Activated B cell treated with CpG ODN at 0.5 μM for 24 hours (primary cell): ENCODE measurements around the gene LGR5. TPM values are rescaled to one million over a fixed set of nuclear protein-coding genes. Genes with fewer than 3 reads are reported as not detected.

Source experiments
- ATAC-seq: fragments of 200-7000 bp; cut with Tn5 transposase; one replicate; pipeline ENCODE4 v1.10.0; 2021; ENCODE audit warnings: low read depth, mild to moderate bottlenecking, moderate library complexity
- CTCF ChIA-PET: fragments of 350-600 bp; sonication (Branson Sonifier 250); formaldehyde crosslinking; loops from one replicate; lab custom pipeline; 2021; ENCODE audit warnings: antibody characterized with exemption; lab: Charles Lee
- POLR2A ChIA-PET: fragments of 350-600 bp; sonication (Branson Sonifier 250); formaldehyde crosslinking; loops from one replicate; lab custom pipeline; 2021; ENCODE audit warnings: antibody characterized with exemption; lab: Charles Lee
- DNase-seq: peaks from one replicate; pipeline ENCODE4 v3.0.0; 2022
- H3K27ac Mint-ChIP-seq: one replicate; pipeline ENCODE4 v1.8.0; 2020; ENCODE audit warnings: mixed read lengths
- H3K27me3 Mint-ChIP-seq: one replicate; pipeline ENCODE4 v1.8.0; 2021; ENCODE audit warnings: mixed read lengths
- H3K36me3 Mint-ChIP-seq: one replicate; pipeline ENCODE4 v1.8.0; 2021; ENCODE audit warnings: low read depth, mixed read lengths
- H3K4me1 Mint-ChIP-seq: one replicate; pipeline ENCODE4 v1.8.0; 2021; ENCODE audit warnings: mixed read lengths
- H3K4me3 Mint-ChIP-seq: one replicate; pipeline ENCODE4 v1.8.0; 2020; ENCODE audit warnings: mild to moderate bottlenecking, mixed read lengths
- H3K9me3 Mint-ChIP-seq: one replicate; pipeline ENCODE4 v1.8.0; 2020; ENCODE audit warnings: mixed read lengths
- intact Hi-C: fragments of 100-400 bp; cut with micrococcal nuclease; formaldehyde crosslinking; loops from one replicate; pipeline ENCODE4 v1.15.1; 2024
- total RNA-seq: library from RNA; stranded (reverse); gene quantifications from 2 replicates; pipeline ENCODE4 v1.2.3, GENCODE V29; 2022
- TF ChIP-seq, protein P1 (sequence below): fragments of 200-600 bp; IDR thresholded peaks from one replicate; pipeline ENCODE4 v1.8.0; 2022; ENCODE audit warnings: antibody characterized with exemption, mild to moderate bottlenecking

LGR5 gene
- total RNA-seq, 1 donor from 2014 or later: not detected

DNA sequence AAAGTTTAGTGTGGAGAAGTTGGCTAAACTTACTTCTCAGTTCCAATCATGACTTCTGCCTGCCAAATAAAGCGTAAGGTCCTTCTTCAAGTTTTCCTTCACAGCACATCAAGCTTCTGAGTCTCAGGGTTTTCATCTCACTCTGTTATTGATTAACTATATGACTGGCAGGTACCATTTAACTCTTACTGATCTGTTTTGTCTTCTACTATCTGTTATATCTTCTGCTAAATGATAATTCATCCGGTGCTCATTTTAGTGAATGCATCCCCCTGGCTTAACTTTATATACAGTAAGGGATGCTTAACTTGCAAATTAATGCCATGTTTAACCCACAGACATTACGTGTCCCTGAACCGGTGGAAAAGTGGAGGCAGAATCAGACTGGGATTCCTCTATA is 20.7 kb downstream of the LGR5 start:
- CTCF ChIA-PET: no interaction called here
- peaks cover 1% of the 10 kb centered on the region for H3K27me3 Mint-ChIP-seq
- POLR2A ChIA-PET: no interaction called here
- H3K4me1 Mint-ChIP-seq: no peaks in the 10 kb centered on the region
- H3K27ac Mint-ChIP-seq: no peak overlapping the region
- DNase-seq (no peak), ATAC-seq (no peak)
- TF ChIP-seq, protein P1, sequence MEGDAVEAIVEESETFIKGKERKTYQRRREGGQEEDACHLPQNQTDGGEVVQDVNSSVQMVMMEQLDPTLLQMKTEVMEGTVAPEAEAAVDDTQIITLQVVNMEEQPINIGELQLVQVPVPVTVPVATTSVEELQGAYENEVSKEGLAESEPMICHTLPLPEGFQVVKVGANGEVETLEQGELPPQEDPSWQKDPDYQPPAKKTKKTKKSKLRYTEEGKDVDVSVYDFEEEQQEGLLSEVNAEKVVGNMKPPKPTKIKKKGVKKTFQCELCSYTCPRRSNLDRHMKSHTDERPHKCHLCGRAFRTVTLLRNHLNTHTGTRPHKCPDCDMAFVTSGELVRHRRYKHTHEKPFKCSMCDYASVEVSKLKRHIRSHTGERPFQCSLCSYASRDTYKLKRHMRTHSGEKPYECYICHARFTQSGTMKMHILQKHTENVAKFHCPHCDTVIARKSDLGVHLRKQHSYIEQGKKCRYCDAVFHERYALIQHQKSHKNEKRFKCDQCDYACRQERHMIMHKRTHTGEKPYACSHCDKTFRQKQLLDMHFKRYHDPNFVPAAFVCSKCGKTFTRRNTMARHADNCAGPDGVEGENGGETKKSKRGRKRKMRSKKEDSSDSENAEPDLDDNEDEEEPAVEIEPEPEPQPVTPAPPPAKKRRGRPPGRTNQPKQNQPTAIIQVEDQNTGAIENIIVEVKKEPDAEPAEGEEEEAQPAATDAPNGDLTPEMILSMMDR: no peak
- intact Hi-C loops: no loop called here
- no peak overlapping the region for H3K4me3 Mint-ChIP-seq
- H3K9me3 Mint-ChIP-seq: no peaks in the 10 kb centered on the region
- H3K36me3 Mint-ChIP-seq: no peaks in the 10 kb centered on the region

DNA sequence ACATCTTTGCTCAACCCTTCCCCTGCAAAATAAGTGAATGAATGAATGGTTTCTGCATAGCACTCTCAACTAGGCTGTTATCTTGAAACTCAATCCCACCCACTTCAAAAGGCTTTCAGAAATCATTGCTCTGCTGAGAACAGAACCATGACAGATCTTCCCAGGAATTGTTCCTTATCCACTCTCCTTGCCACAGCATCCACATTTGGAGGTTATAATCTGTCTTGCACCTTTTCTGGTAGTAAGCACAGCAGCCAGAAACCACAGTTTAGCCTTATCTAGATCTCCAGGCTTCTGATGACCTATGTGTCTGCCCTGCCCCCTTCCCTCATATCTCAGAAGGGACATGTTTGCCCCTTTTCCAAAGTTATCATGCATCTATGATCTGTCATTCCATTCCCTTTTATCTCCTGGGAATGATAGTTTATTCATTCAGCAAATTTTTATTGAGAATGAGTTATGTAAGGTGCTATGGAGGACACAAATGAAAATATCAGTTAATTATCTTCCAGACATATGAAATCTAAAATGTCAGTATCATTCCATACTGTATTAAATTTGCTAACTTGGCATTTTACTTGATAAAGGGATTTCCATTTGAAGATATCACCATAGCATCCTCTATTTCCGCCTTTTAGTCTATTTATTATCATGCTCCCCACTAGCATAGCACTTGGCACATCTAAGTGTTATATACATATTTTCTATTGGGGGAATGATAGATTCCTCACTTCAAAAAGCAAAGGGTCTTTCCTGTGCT is 21.4 kb downstream of the LGR5 start:
- H3K27me3 Mint-ChIP-seq: peaks cover 1% of the 10 kb centered on the region
- TF ChIP-seq, protein P1: no peak
- no peaks in the 10 kb centered on the region for H3K9me3 Mint-ChIP-seq
- H3K27ac Mint-ChIP-seq: no peak overlapping the region
- no peak for DNase-seq
- no peak for ATAC-seq
- H3K36me3 Mint-ChIP-seq: no peaks in the 10 kb centered on the region
- intact Hi-C loops: no loop called here
- H3K4me1 Mint-ChIP-seq: no peaks in the 10 kb centered on the region
- ChIA-PET CTCF (no interaction called here), POLR2A (no interaction called here)
- H3K4me3 Mint-ChIP-seq: no peak overlapping the region

DNA sequence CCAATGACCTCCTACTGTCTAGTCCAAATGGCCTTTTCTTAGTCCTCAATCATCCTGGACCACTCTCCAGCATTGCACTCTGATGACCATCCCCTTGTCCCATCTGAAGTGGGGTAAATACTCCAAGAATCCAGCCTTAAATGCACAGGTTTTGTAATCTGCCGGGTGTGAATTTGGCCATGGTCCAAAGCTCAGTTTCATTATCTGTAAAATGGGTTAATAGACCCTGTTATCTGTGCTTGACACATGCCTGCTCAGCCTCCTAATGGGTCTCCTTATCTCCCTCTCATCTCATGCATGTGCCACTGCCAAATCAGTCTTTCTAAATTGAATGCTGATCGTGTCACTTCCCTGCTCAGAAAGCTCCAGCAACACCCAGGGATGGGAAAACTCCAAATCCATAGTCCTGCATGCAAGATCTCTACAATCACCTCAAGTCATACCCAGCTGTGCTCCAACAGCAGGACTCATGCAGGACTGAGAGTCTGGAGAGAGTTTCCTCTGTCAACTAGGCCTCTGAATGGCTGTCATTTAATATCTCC is 22.3 kb downstream of the LGR5 start:
- DNase-seq (no peak), ATAC-seq (no peak)
- no peaks in the 10 kb centered on the region for H3K4me1 Mint-ChIP-seq
- POLR2A ChIA-PET: no interaction called here
- intact Hi-C loops: no loop called here
- no peak overlapping the region for H3K4me3 Mint-ChIP-seq
- TF ChIP-seq, protein P1: no peak
- CTCF ChIA-PET: no interaction called here
- H3K9me3 Mint-ChIP-seq: no peaks in the 10 kb centered on the region
- H3K36me3 Mint-ChIP-seq: no peaks in the 10 kb centered on the region
- H3K27ac Mint-ChIP-seq: no peak overlapping the region
- H3K27me3 Mint-ChIP-seq: peaks cover 4% of the 10 kb centered on the region

DNA sequence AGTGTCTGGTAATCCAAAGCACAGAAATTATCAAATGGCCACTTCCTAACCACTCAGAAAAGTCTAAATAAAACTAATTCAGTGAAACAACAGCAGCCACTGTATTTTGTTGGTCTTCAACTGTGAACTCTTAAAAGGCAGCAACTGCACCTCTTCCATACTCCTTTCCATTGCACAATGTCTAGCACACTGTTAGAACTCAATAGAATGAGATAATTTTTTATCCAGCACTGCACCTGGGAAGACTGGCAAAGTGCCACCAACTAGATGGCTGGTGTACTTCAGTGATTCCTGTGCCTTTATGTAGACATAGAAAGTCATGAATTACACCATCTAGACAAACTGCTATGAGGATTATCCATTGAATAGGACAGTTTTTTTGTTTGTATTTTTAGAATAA is 26.2 kb downstream of the LGR5 start:
- Mint-ChIP-seq H3K4me1 (no peaks in the 10 kb centered on the region), H3K27me3 (peaks cover 4% of the 10 kb centered on the region), H3K4me3 (no peak overlapping the region), H3K36me3 (no peaks in the 10 kb centered on the region), H3K27ac (no peak overlapping the region), H3K9me3 (no peaks in the 10 kb centered on the region)
- TF ChIP-seq, protein P1: no peak
- ChIA-PET CTCF (no interaction called here), POLR2A (no interaction called here)
- no peak for ATAC-seq
- intact Hi-C loops: no loop called here
- no peak for DNase-seq

DNA sequence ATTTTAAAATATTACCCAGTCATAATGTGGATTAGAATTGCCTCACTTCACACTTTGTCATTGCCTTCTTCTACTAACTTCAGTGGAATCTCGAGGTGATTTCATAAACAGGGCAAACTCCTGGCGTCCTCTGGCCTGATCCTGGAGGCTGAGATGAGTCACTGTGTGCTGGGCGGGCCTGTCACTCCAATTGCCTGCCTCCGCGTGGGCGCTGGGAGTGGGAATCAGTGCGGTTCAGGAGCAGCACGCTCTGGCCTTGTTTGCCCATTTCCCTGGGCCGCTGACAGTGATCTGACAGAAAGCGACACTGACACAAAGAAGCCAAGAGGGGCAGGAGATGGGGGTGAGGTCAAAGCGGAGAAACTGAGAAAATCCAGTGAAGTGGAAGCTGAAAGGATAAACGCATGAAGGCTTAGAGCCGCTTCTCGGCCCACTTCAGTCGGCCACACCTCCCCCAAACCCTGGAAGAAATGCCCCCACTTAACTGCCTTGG is 29.7 kb downstream of the LGR5 start:
- Mint-ChIP-seq H3K36me3 (no peaks in the 10 kb centered on the region), H3K4me3 (no peak overlapping the region), H3K9me3 (no peaks in the 10 kb centered on the region), H3K27me3 (peaks cover 4% of the 10 kb centered on the region), H3K4me1 (no peaks in the 10 kb centered on the region), H3K27ac (no peak overlapping the region)
- intact Hi-C loops: no loop called here
- CTCF ChIA-PET: no interaction called here
- ATAC-seq (no peak), DNase-seq (no peak)
- POLR2A ChIA-PET: no interaction called here
- TF ChIP-seq, protein P1: no peak
